ENCODE results near the gene CD40.

Gene CD40

GRCh38 chr20:46151936-46152335 is 33.8 kb downstream of the CD40 start:
- DNase-seq: no peak

GRCh38 chr20:46152824-46153586 is 34.9 kb downstream of the CD40 start:
- no peak for DNase-seq

GRCh38 chr20:46154305-46154704 is 36.2 kb downstream of the CD40 start:
- DNase-seq: no peak

GRCh38 chr20:46154796-46155195 is 36.7 kb downstream of the CD40 start:
- no peak for DNase-seq

- DNase-seq: no peak
Measured at GRCh38 chr20:46156065-46156464, 38.0 kb downstream of the CD40 start.

- DNase-seq: no peak
Measured at GRCh38 chr20:46157076-46157592, 39.0 kb downstream of the CD40 start.

- no peak for DNase-seq
Measured at GRCh38 chr20:46157625-46158024, 39.5 kb downstream of the CD40 start.

- no peak for DNase-seq
Measured at GRCh38 chr20:46158476-46158987, 40.4 kb downstream of the CD40 start.

- DNase-seq: no peak
Measured at GRCh38 chr20:46159101-46159897, 41.2 kb downstream of the CD40 start.

GRCh38 chr20:46160661-46161060 is 42.5 kb downstream of the CD40 start:
- DNase-seq: no peak

GRCh38 chr20:46161921-46162320 is 43.8 kb downstream of the CD40 start:
- no peak for DNase-seq

GRCh38 chr20:46164254-46164653 is 46.1 kb downstream of the CD40 start:
- no peak for DNase-seq

GRCh38 chr20:46167080-46167479 is 49.0 kb downstream of the CD40 start:
- DNase-seq: no peak

GRCh38 chr20:46168438-46168837 is 50.3 kb downstream of the CD40 start:
- no peak for DNase-seq

GRCh38 chr20:46169245-46170171 is 51.4 kb downstream of the CD40 start:
- DNase-seq: no peak

GRCh38 chr20:46171476-46171875 is 53.4 kb downstream of the CD40 start:
- DNase-seq: no peak

- no peak for DNase-seq
Measured at GRCh38 chr20:46171909-46172308, 53.8 kb downstream of the CD40 start.

GRCh38 chr20:46172455-46172854 is 54.3 kb downstream of the CD40 start:
- DNase-seq: no peak

- DNase-seq: no peak
Measured at GRCh38 chr20:46172961-46173536, 54.9 kb downstream of the CD40 start.

- no peak for DNase-seq
Measured at GRCh38 chr20:46173652-46174468, 55.7 kb downstream of the CD40 start.

- peak; percentile 41 for DNase-seq
Measured at GRCh38 chr20:46174469-46175126, 56.5 kb downstream of the CD40 start.
